Activated CD8-positive, alpha-beta T cell treated with anti-CD3 and anti-CD28 coated beads, Interleukin-2, amount 10 ng/mL, durations not matched to agents 7 days and 5 days (primary cell): ENCODE results near the gene FADS2. TPM values are rescaled to one million over a fixed set of nuclear protein-coding genes. Genes with fewer than 3 reads are reported as not detected.

Experiments used
- ATAC-seq: fragments of 150-1000 bp; cut with Tn5 transposase; one replicate; pipeline ENCODE4 v1.10.0; 2021; ENCODE audit warnings: moderate library complexity
- CTCF ChIA-PET: fragments of 350-600 bp; sonication (Branson Sonifier 250); formaldehyde crosslinking; loops from one replicate; lab custom pipeline; 2021; ENCODE audit warnings: antibody characterized with exemption; lab: Charles Lee
- POLR2A ChIA-PET: fragments of 350-600 bp; sonication (Branson Sonifier 250); formaldehyde crosslinking; loops from one replicate; lab custom pipeline; 2021; ENCODE audit warnings: antibody characterized with exemption; lab: Charles Lee
- DNase-seq: peaks from one replicate; pipeline ENCODE4 v3.0.0-alpha.2; 2020
- H3K27ac Mint-ChIP-seq: one replicate; pipeline ENCODE4 v1.8.0; 2021; ENCODE audit warnings: mild to moderate bottlenecking, mixed read lengths
- H3K27me3 Mint-ChIP-seq: one replicate; pipeline ENCODE4 v1.8.0; 2021; ENCODE audit warnings: low read depth, mixed read lengths
- H3K36me3 Mint-ChIP-seq: one replicate; pipeline ENCODE4 v1.8.0; 2021; ENCODE audit warnings: low read depth, mixed read lengths
- H3K4me1 Mint-ChIP-seq: one replicate; pipeline ENCODE4 v1.8.0; 2021; ENCODE audit warnings: low read depth, mixed read lengths
- H3K4me3 Mint-ChIP-seq: one replicate; pipeline ENCODE4 v1.8.0; 2021; ENCODE audit warnings: mild to moderate bottlenecking, mixed read lengths
- H3K9me3 Mint-ChIP-seq: one replicate; pipeline ENCODE4 v1.8.0; 2022; ENCODE audit warnings: mixed read lengths; ENCODE audit not compliant: insufficient read depth
- total RNA-seq, 2 experiments: library from RNA; stranded (reverse); gene quantifications; one replicate each; pipeline ENCODE4 v1.2.3, GENCODE V29; 2021

Gene FADS2
- total RNA-seq, 2 experiments from 2014 or later, result 395 to 416 TPM

DNA sequence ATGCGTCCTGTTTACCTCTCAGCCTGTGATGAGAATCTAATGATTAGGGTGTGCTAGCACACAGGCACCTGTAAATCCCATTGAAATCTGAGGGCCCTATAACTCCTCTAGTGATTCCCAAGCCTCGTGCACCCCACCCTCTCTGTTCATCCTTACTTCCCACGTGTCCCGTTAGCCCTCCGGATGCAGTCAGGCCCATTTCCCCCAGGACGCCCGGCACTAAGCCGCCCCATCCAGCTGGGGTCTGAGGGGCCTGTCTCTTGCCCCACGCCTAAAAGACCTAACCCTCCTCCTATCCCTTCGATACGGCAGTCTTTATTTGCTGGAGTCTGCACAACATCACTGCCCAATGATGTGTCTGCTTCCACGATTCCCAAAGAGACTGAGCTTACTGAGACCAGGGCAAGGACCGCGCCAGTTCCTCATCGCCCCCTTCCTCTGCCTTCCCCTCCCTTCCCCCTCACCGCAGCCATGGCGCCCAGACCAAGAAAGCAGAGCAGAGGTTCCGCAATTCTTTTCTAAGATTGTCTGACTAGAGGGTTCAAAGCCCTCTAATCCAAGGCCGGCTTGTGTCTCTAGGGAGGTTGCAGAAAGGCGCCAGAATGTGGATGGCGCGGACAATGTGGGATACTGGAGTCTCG lies 1.1 kb upstream of the FADS2 start:
- peaks cover 39% of the 10 kb centered on the region for H3K4me1 Mint-ChIP-seq
- no peaks in the 10 kb centered on the region for H3K9me3 Mint-ChIP-seq
- ATAC-seq, result no peak
- no peak for DNase-seq
- peak overlapping the region; percentile 93 for H3K27ac Mint-ChIP-seq
- ChIA-PET CTCF (interaction anchor here (0.9 to 1.0 kb wide), 2 partner anchors 12 to 29 kb away, joined by 3 to 4 read pairs; no protein-coding TSS in a partner anchor), POLR2A (interaction anchor here (0.8 to 4.8 kb wide), 5 partner anchors 9 to 35 kb away, joined by 4 to 48 read pairs (median 33); partner anchors contain the start of genes FADS1, FEN1 and TMEM258)
- H3K36me3 Mint-ChIP-seq, result peaks cover 52% of the 10 kb centered on the region
- H3K4me3 Mint-ChIP-seq, result peak overlapping the region; percentile 89
- H3K27me3 Mint-ChIP-seq, result peaks cover 2% of the 10 kb centered on the region

DNA sequence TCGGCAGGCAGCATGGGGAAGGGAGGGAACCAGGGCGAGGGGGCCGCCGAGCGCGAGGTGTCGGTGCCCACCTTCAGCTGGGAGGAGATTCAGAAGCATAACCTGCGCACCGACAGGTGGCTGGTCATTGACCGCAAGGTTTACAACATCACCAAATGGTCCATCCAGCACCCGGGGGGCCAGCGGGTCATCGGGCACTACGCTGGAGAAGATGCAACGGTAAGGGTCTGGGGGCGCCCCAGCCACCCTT lies 204 bp downstream of the FADS2 start:
- Mint-ChIP-seq H3K4me1 (peaks cover 52% of the 10 kb centered on the region), H3K27ac (peak overlapping the region; percentile 93), H3K4me3 (peak overlapping the region; percentile 89), H3K9me3 (no peaks in the 10 kb centered on the region), H3K36me3 (peaks cover 58% of the 10 kb centered on the region), H3K27me3 (peaks cover 2% of the 10 kb centered on the region)
- ChIA-PET POLR2A (interaction anchor here (1.0 to 4.8 kb wide), 9 partner anchors 11 to 273 kb away, joined by 3 to 48 read pairs (median 6); partner anchors contain the start of genes FADS1, FEN1 and TMEM258), CTCF (interaction anchor here (1.0 to 4.9 kb wide), 8 partner anchors 9 to 42 kb away, joined by 3 to 53 read pairs (median 4); partner anchors contain the start of genes FADS1 and FEN1)
- no peak for ATAC-seq
- no peak for DNase-seq

DNA sequence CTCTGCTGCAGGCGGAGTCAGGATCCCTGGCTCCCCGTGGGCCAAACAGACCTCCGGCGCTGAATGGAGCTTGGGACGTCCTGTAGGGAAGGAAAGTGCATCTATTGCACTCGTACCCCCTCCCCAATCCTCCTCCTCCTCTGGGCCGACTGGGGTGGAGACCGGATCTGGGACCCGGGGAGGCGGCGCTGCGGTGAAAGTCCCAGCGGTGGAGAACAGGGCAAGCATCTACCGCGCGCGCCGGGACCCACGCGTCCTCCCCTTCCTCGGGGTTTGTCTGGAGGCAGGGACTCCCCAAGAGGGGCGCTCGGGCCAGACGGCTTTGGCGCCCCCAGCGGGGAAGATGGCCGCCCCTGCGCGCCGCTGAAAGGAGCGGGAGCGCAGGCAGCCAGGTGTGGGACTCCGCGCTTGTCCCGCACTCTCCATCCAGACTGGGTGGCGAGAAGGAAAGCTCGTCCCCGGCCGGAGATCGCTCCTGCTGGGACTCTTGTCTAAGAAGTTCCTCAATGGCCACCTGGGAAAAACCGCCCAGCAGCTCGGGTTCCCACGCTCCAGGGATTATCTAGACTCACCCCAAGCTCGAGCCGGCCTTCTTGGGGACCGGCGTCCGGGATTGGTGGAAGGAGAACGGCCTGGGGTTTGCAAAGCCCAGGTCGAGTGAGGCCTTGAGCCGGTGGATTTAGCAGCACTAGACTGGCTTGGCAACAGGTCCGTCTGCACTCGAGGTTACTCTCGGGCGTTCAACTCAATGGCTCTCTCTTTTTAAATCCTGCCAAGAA lies 718 bp downstream of the FADS2 start:
- POLR2A ChIA-PET, result interaction anchor here (1.0 to 4.8 kb wide), 8 partner anchors 11 to 273 kb away, joined by 3 to 48 read pairs (median 10); partner anchors contain the start of genes FADS1, FEN1 and TMEM258

DNA sequence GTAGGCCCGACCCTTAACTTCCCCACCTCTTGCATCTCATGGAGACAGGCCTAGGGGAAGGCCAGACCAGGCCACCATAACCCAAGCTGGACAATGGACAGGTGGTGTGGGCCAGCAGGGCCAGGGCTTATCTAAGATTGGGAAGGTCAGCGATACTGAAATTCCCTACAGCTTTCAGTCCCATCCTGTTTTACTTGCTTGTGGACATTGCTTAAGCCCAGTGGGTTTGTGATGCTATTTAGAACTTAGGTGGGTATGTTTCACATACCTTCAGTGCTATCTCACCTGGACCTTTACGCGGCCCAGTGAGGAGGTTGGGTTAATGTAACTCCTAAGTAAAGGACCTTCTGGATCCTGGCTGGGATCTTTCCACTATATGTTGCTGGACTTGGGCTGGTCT lies 1.7 kb downstream of the FADS2 start:
- no peak for ATAC-seq
- POLR2A ChIA-PET, result interaction anchor here (3.7 to 4.8 kb wide), 2 partner anchors 15 to 37 kb away, joined by 39 to 48 read pairs; partner anchors contain the start of genes FEN1 and TMEM258
- no peaks in the 10 kb centered on the region for H3K27me3 Mint-ChIP-seq
- peaks cover 68% of the 10 kb centered on the region for H3K36me3 Mint-ChIP-seq
- CTCF ChIA-PET, result interaction anchor here (1.2 to 4.9 kb wide), 8 partner anchors 12 to 751 kb away, joined by 3 to 53 read pairs (median 7); partner anchors contain the start of gene FADS1
- peak overlapping the region; percentile 89 for H3K4me3 Mint-ChIP-seq
- peak overlapping the region; percentile 93 for H3K27ac Mint-ChIP-seq
- no peaks in the 10 kb centered on the region for H3K9me3 Mint-ChIP-seq
- no peak for DNase-seq
- peaks cover 64% of the 10 kb centered on the region for H3K4me1 Mint-ChIP-seq

More for the DNA sequence above, 718 bp downstream of the FADS2 start:
- ATAC-seq, result peak; percentile 50
- CTCF ChIA-PET, result interaction anchor here (0.6 to 4.9 kb wide), 15 partner anchors 8 to 752 kb away, joined by 3 to 53 read pairs (median 3); partner anchors contain the start of genes FADS1 and FEN1
- peak overlapping the region; percentile 89 for H3K4me3 Mint-ChIP-seq
- peaks cover 2% of the 10 kb centered on the region for H3K27me3 Mint-ChIP-seq
- peak; percentile 67 for DNase-seq
- H3K9me3 Mint-ChIP-seq, result no peaks in the 10 kb centered on the region
- H3K4me1 Mint-ChIP-seq, result peaks cover 57% of the 10 kb centered on the region
- H3K27ac Mint-ChIP-seq, result peak overlapping the region; percentile 93
- H3K36me3 Mint-ChIP-seq, result peaks cover 63% of the 10 kb centered on the region

DNA sequence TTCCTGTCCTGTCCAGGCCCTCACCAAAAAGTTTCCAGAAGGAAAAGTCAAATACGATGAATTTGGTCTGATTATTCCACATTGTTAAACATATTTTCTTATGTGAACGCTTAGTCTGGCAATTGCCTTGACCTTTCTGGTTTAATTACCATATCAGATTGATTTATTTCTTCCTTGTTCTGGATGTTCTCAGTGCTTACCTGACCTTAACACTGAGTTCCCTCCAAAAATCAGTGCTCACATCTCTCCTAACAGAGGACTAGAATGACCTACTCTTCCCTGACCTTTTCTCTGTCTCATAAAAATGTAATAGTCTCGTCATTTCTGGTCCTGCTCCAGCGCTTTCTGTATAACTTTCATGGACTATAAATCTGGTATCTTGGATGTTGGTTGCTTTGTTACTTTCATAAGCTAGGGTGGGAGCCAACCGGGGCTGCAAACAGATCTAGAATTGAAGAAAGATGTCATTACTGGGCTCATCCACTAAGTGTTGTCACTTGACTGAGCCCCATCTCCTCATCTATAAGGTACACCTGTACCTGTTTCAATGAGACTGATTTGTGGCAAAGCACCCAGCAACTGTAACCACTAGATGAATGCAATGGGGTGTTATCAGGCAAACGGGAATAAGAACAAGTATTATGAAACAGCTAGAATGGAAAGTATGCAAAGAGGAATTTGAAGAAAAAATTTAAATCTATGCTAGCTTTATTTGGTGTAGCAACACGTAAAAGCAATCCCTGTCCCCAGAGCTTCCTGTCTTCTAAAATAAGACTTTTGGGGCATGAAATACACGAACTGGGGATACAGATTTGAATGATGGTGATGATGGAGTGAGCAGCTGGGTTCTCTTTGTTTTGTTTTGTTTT lies 2.4 kb downstream of the FADS2 start:
- POLR2A ChIA-PET, result interaction anchor here (0.7 to 4.8 kb wide), 4 partner anchors 15 to 293 kb away, joined by 3 to 48 read pairs (median 24); partner anchors contain the start of genes FEN1, INCENP and TMEM258
- H3K4me1 Mint-ChIP-seq, result peaks cover 69% of the 10 kb centered on the region
- peaks cover 70% of the 10 kb centered on the region for H3K36me3 Mint-ChIP-seq
- peak overlapping the region; percentile 89 for H3K4me3 Mint-ChIP-seq
- H3K9me3 Mint-ChIP-seq, result no peaks in the 10 kb centered on the region
- no peaks in the 10 kb centered on the region for H3K27me3 Mint-ChIP-seq
- ATAC-seq (no peak), DNase-seq (no peak)
- CTCF ChIA-PET, result interaction anchor here (0.9 to 4.9 kb wide), 11 partner anchors 13 to 278 kb away, joined by 3 to 53 read pairs (median 6); partner anchors contain the start of gene FADS1
- H3K27ac Mint-ChIP-seq, result peak overlapping the region; percentile 95

DNA sequence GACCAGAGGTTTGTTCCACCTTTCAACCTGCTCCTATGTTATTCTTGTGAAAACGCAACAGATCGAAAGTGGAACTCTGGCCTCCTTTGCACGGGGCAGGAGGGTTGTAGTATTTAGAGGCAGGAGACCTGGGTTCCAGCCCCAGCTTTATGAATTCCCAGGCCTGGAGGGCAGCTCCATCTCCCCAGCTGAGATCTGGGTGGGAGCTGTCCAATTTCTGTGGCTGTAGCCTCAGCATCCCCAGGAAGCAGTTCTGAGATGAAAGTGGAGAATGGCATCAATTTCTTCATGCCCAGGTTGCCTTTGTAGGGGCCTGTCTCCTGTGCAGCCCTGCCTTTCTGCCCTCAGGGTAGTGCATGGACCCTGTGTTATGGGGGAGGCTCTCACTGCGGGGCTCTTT lies 4.1 kb downstream of the FADS2 start:
- Mint-ChIP-seq H3K36me3 (peaks cover 73% of the 10 kb centered on the region), H3K27me3 (no peaks in the 10 kb centered on the region), H3K9me3 (no peaks in the 10 kb centered on the region), H3K4me3 (peak overlapping the region; percentile 89), H3K4me1 (peaks cover 64% of the 10 kb centered on the region), H3K27ac (peak overlapping the region; percentile 95)
- ChIA-PET CTCF (interaction anchor here (1.0 to 4.9 kb wide), 5 partner anchors 14 to 276 kb away, joined by 3 to 53 read pairs (median 10); partner anchors contain the start of gene FADS1), POLR2A (interaction anchor here (1.9 kb wide), 1 partner anchor 17 kb away, joined by 9 read pairs; no protein-coding TSS in a partner anchor)
- no peak for ATAC-seq
- no peak for DNase-seq

DNA sequence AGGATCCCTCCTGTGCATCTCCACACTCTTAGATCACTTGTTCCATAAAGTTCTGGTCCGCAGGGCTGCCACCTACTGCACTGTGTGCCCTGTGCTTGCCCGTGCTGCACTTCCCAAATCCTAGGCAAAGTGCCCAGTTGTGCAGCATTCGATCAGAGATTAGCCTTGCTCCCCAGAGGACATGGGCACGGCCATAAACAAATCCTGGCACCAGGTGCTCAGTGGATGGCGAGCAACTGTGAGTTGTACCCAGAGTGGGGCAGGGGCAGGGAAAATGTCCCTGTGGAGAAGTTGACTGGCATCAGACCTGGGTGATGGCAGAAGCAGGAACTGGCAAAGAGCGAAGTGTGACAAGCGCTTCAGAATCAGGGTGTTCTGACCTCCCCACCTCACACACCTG lies 4.7 kb downstream of the FADS2 start:
- no peak for ATAC-seq
- ChIA-PET CTCF (interaction anchor here (1.0 to 3.3 kb wide), 2 partner anchors 33 to 35 kb away, joined by 3 to 34 read pairs; no protein-coding TSS in a partner anchor), POLR2A (interaction anchor here (0.7 kb wide), 1 partner anchor 18 kb away, joined by 10 read pairs; no protein-coding TSS in a partner anchor)
- Mint-ChIP-seq H3K4me1 (peaks cover 64% of the 10 kb centered on the region), H3K9me3 (no peaks in the 10 kb centered on the region), H3K27ac (peak overlapping the region; percentile 95), H3K4me3 (peak overlapping the region; percentile 77), H3K27me3 (no peaks in the 10 kb centered on the region), H3K36me3 (peaks cover 77% of the 10 kb centered on the region)
- no peak for DNase-seq

DNA sequence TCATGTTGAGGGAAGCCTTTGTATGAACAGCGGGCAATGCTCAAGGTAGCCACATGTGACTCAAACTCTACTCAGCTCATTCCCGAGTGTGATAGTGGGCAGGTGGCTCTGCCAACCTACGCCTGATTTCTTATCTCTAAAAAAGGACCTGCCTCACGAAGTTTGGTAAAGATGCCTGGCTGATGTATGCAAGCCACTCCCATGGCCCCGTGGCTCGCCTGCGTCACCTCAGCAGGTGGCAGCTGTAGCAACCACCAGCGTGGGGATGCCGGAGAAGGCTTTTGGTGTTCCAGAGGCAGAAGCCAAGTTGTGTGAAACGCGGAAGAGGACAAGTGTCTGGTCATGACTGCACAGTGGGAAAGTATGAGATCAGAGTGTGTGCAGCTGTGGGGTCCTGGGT lies 5.4 kb downstream of the FADS2 start:
- Mint-ChIP-seq H3K27ac (peak overlapping the region; percentile 95), H3K4me3 (peak overlapping the region; percentile 77), H3K36me3 (peaks cover 79% of the 10 kb centered on the region), H3K9me3 (no peaks in the 10 kb centered on the region), H3K27me3 (no peaks in the 10 kb centered on the region), H3K4me1 (peaks cover 66% of the 10 kb centered on the region)
- DNase-seq (peak; percentile 32), ATAC-seq (no peak)
- ChIA-PET CTCF (interaction anchor here (1.3 to 3.3 kb wide), 4 partner anchors 16 to 275 kb away, joined by 3 to 34 read pairs (median 6); partner anchors contain the start of gene FADS1), POLR2A (interaction anchor here (0.6 to 1.8 kb wide), 3 partner anchors 19 to 292 kb away, joined by 3 to 10 read pairs (median 10); partner anchors contain the start of gene FTH1)

DNA sequence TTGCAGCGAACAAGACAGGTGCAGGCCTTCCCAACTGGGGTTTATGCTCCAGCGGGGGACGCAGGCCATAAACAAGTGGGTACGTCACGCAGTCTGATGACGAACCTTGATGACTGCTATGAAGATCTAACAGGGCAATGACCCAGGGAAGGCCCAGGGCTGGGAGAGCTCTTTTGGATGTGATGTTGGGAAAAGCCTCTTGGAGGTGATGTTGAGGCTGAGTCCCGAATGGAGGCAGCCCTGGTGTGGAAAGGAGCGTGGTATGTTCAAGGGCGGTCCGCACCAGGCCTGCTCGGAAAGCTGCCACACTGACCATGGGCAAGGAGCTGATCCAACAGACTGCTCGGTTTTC lies 5.8 kb downstream of the FADS2 start:
- no peak for DNase-seq
- no peaks in the 10 kb centered on the region for H3K9me3 Mint-ChIP-seq
- ChIA-PET POLR2A (interaction anchor here (0.6 to 1.8 kb wide), 8 partner anchors 14 to 291 kb away, joined by 3 to 33 read pairs (median 3); partner anchors contain the start of genes FADS1, FEN1, FTH1 and TMEM258), CTCF (interaction anchor here (0.6 to 3.3 kb wide), 7 partner anchors 11 to 274 kb away, joined by 3 to 34 read pairs (median 3); partner anchors contain the start of gene FADS1)
- no peak for ATAC-seq
- H3K36me3 Mint-ChIP-seq, result peaks cover 82% of the 10 kb centered on the region
- H3K27ac Mint-ChIP-seq, result peak overlapping the region; percentile 95
- peak overlapping the region; percentile 77 for H3K4me3 Mint-ChIP-seq
- H3K4me1 Mint-ChIP-seq, result peaks cover 69% of the 10 kb centered on the region
- no peaks in the 10 kb centered on the region for H3K27me3 Mint-ChIP-seq
